ENCODE data around the gene GGNBP2.
"Not testable (repeated sequence)": the region's sequence is repeated elsewhere in the genome, so short reads cannot be mapped to it uniquely, and the experiment has no call there.

- TF ChIP-seq ELF4 (IDR thresholded peaks at IDR 0.05); BHLHE40 (IDR thresholded peaks at IDR 0.05; ENCODE audit: borderline replicate concordance); SUZ12 (IDR thresholded peaks at IDR 0.05); FOXA1 (IDR thresholded peaks at IDR 0.05); HDGF (IDR thresholded peaks at IDR 0.05; ENCODE audit: borderline replicate concordance); LEF1 (IDR thresholded peaks at IDR 0.05; ENCODE audit: borderline replicate concordance); CTBP1 (IDR thresholded peaks at IDR 0.05; ENCODE audit: borderline replicate concordance); FOXK2 (IDR thresholded peaks at IDR 0.05); FOXM1 (IDR thresholded peaks at IDR 0.05; ENCODE audit: borderline replicate concordance); SP1 (IDR thresholded peaks at IDR 0.05); ZNF384 (IDR thresholded peaks at IDR 0.05); TARDBP (IDR thresholded peaks at IDR 0.05): not testable (repeated sequence)
- TF ChIP-seq, protein P1, sequence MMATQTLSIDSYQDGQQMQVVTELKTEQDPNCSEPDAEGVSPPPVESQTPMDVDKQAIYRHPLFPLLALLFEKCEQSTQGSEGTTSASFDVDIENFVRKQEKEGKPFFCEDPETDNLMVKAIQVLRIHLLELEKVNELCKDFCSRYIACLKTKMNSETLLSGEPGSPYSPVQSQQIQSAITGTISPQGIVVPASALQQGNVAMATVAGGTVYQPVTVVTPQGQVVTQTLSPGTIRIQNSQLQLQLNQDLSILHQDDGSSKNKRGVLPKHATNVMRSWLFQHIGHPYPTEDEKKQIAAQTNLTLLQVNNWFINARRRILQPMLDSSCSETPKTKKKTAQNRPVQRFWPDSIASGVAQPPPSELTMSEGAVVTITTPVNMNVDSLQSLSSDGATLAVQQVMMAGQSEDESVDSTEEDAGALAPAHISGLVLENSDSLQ (IDR thresholded peaks at IDR 0.05) = not testable (repeated sequence)
Observed at GRCh38 chr17:36605028-36605427, 60.3 kb downstream of the GGNBP2 start.

Measured in HEK293T (cell line).